NCI-H2171 treated with DMSO at 0.1 percent for 48 hours (cell line): ENCODE data around the gene POP4.
A peak's percentile ranks its signal among the peaks of the same experiment; 100 is the strongest.

ENCODE experiments used
- DNase-seq: peaks from one replicate; lab custom pipeline; 2025; lab: John Stamatoyannopoulos, UW

POP4 gene

GRCh38 chr19:29662278-29662603, 56.2 kb downstream of the POP4 start:
- DNase-seq, result no peak

GRCh38 chr19:29662604-29663404, 56.7 kb downstream of the POP4 start:
- DNase-seq, result no peak

GRCh38 chr19:29663861-29664752, 58.0 kb downstream of the POP4 start:
- no peak for DNase-seq

- DNase-seq, result peak; percentile 26
These were observed 58.7 kb downstream of the POP4 start for GRCh38 chr19:29664753-29665214.

GRCh38 chr19:29665215-29665825, 59.2 kb downstream of the POP4 start, which contains the start of gene PLEKHF1:
TSS of gene PLEKHF1 (plus strand) at chr19:29665461. CDS start at chr19:29673840, 8,379 bp downstream.
- DNase-seq, result peak; percentile 56

GRCh38 chr19:29665826-29666577, 59.9 kb downstream of the POP4 start:
- DNase-seq, result no peak
